ENCODE data around the gene IGFBP6. TPM values are rescaled to one million over a fixed set of nuclear protein-coding genes. Genes with fewer than 3 reads are reported as not detected.

The IGFBP6 gene
- total and polyA plus RNA-seq, 3 experiments from 2014 or later: 1.5 to 8.9 (median 1.6) TPM

DNA sequence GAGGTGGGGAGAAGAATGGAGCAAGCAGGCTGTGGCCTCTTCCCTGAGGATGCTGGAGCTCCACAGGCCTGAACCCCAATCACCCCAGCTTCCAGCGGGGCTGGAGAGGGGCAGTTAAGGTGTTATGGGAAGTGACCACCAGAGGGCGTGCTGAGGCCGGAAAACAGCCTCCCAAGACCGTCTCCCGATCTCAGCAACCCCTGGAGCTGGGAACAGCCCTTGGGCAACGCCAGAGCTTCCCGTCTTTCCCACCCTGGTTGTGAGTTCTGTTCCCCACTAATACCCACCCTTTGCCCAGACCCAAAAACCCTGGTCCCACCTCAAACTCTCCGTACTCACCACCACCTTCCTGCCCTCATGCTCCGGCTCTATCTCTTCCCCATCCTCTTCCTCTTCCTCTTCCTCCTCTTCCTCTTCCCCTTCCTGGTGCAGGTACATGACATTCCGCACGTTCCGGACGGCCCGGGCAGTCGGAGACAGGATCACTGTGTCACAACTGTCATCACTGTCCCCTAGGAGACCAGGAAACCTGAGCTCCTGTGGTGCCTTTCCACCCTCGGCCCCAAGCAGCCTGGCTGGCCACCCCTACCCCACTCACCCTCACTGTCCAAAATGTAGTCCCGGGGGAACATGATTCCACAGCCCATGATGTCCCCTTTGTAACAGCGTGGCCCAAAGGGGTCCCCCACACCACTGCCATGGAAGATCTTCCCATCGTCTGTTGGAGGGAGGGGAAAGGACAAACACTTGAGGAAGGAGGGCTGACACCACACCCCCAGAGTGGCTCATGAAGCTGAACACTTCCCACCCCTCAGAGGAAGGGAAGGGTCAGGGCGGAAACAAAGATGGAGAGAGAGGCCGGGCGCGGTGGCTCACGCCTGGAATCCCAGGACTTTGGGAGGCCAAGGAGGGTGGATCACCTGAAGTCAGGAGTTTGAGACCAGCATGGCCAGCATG is 31.2 kb upstream of the IGFBP6 start:
- Histone ChIP-seq H3K4me1 (ENCODE audit: insufficient read depth, low read length) (peaks cover 7% of the 10 kb centered on the region), H3K27me3 (ENCODE audit: insufficient read depth, low read length, poor library complexity, severe bottlenecking) (no peaks in the 10 kb centered on the region), H3K9me3 (ENCODE audit: low read length) (no peaks in the 10 kb centered on the region), H3K27ac (ENCODE audit: low read depth, low read length) (no peak overlapping the region), H3K4me3 (ENCODE audit: low read length) (no peak overlapping the region), H3K36me3 (ENCODE audit: insufficient read depth, low read length) (peaks cover 17% of the 10 kb centered on the region)
- Mint-ChIP-seq H3K9me3 (no peaks in the 10 kb centered on the region), H3K36me3 (peaks cover 4 to 80% (median 4%) of the 10 kb centered on the region in 3 donors), H3K4me3 (no peak overlapping the region), H3K27ac (peak overlapping the region in 6 of 8 donors; percentile 64 to 91 (median 78)), H3K4me1 (peaks cover 10 to 24% (median 17%) of the 10 kb centered on the region in 3 donors), H3K27me3 (no peaks in the 10 kb centered on the region)
- peak; percentile 51 to 74 (median 61) for DNase-seq
- ChIA-PET POLR2A (interaction anchor here (0.6 to 1.3 kb wide), 4 partner anchors 13 to 70 kb away, joined by 3 to 7 read pairs (median 4); partner anchors contain the start of genes IGFBP6 and SPRYD3), CTCF (interaction anchor here (0.7 to 10.9 kb wide), 37 partner anchors 9 to 356 kb away, joined by 3 to 243 read pairs (median 5); partner anchors contain the start of genes AAAS, CSAD, ESPL1 and IGFBP6)

GRCh38 chr12:53067074-53067992 is 30.1 kb upstream of the IGFBP6 start:
- ChIA-PET POLR2A (no interaction called here), CTCF (interaction anchor here (1.1 to 10.9 kb wide), 14 partner anchors 8 to 278 kb away, joined by 3 to 243 read pairs (median 8); partner anchors contain the start of genes ESPL1, IGFBP6, SOAT2 and SPRYD3)
- Mint-ChIP-seq H3K4me1 (peaks cover 12 to 25% (median 24%) of the 10 kb centered on the region in 3 donors), H3K9me3 (no peaks in the 10 kb centered on the region), H3K27me3 (no peaks in the 10 kb centered on the region), H3K27ac (peak overlapping the region in 4 of 8 donors; percentile 27 to 95 (median 84)), H3K36me3 (peaks cover 4 to 90% (median 7%) of the 10 kb centered on the region in 3 donors), H3K4me3 (no peak overlapping the region)
- Histone ChIP-seq H3K9me3 (ENCODE audit: low read length) (no peaks in the 10 kb centered on the region), H3K36me3 (ENCODE audit: insufficient read depth, low read length) (peaks cover 21% of the 10 kb centered on the region), H3K27me3 (ENCODE audit: insufficient read depth, low read length, poor library complexity, severe bottlenecking) (no peaks in the 10 kb centered on the region), H3K4me1 (ENCODE audit: insufficient read depth, low read length) (peaks cover 7% of the 10 kb centered on the region), H3K27ac (ENCODE audit: low read depth, low read length) (no peak overlapping the region), H3K4me3 (ENCODE audit: low read length) (no peak overlapping the region)
- peak in 1 of 5 donors; percentile 20 for DNase-seq

GRCh38 chr12:53067993-53068770 is 29.3 kb upstream of the IGFBP6 start:
- Mint-ChIP-seq H3K27ac (peak overlapping the region in 3 of 8 donors; percentile 18 to 84 (median 19)), H3K9me3 (no peaks in the 10 kb centered on the region), H3K4me3 (no peak overlapping the region), H3K27me3 (no peaks in the 10 kb centered on the region), H3K36me3 (peaks cover 4 to 93% (median 9%) of the 10 kb centered on the region in 3 donors), H3K4me1 (peaks cover 15 to 31% (median 28%) of the 10 kb centered on the region in 3 donors)
- no peak overlapping the region for H3K27ac ChIP-seq (ENCODE audit: low read depth, low read length)
- H3K9me3 ChIP-seq (ENCODE audit: low read length): no peaks in the 10 kb centered on the region
- no peak overlapping the region for H3K4me3 ChIP-seq (ENCODE audit: low read length)
- peaks cover 7% of the 10 kb centered on the region for H3K4me1 ChIP-seq (ENCODE audit: insufficient read depth, low read length)
- DNase-seq: peak in 1 of 5 donors; percentile 33
- POLR2A ChIA-PET: no interaction called here
- CTCF ChIA-PET: interaction anchor here (1.4 to 10.9 kb wide), 4 partner anchors 13 to 122 kb away, joined by 3 to 243 read pairs (median 37); partner anchors contain the start of genes EIF4B, IGFBP6 and SOAT2
- H3K27me3 ChIP-seq (ENCODE audit: insufficient read depth, low read length, poor library complexity, severe bottlenecking): no peaks in the 10 kb centered on the region
- H3K36me3 ChIP-seq (ENCODE audit: insufficient read depth, low read length): peaks cover 21% of the 10 kb centered on the region

GRCh38 chr12:53068811-53069585 is 28.5 kb upstream of the IGFBP6 start:
- peaks cover 7% of the 10 kb centered on the region for H3K4me1 ChIP-seq (ENCODE audit: insufficient read depth, low read length)
- H3K27me3 Mint-ChIP-seq: no peaks in the 10 kb centered on the region

DNA sequence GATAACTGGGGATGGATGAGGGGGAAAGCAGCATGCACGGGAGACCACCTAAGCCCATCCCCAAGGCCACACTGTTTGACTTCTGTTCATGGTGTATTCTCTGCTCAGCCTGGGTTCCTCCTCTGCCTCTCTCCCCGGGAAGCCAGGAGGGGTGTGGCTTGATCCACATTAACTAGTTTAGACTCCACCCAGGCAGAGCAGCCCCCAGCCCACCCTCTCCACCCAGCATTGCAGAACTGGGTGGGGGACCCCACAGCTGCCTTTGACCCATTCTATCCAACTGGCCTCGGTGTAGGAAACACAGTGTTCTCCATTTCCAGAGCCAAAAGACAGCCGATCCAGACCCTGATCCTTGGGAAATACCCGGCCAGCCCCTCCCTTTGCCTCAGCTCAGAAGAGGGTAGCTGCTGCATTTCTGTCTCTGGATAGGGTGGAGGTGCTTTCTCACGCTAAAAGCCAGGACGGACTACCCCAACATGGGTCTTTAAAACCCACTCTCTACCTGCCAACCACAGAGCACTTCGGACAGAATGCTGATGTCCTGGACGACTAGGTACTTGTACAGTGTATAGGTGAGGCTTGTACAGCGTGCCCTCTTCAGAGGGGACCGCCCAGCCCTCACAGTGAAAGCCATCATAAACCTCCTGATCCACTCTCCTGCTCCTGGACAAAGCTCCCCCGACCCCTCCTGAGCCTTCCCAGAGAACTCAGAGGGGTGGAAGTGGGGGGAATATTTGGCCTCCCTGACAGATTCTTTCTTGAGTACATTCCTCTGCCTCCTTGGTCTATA is 27.7 kb upstream of the IGFBP6 start:
- POLR2A ChIA-PET: no interaction called here

More at GRCh38 chr12:53068811-53069585, 28.5 kb upstream of the IGFBP6 start:
- H3K36me3 ChIP-seq (ENCODE audit: insufficient read depth, low read length): peaks cover 24% of the 10 kb centered on the region
- no peaks in the 10 kb centered on the region for H3K9me3 ChIP-seq (ENCODE audit: low read length)
- no peak overlapping the region for H3K4me3 ChIP-seq (ENCODE audit: low read length)
- H3K27ac ChIP-seq (ENCODE audit: low read depth, low read length): no peak overlapping the region
- peaks cover 16 to 34% (median 30%) of the 10 kb centered on the region in 3 donors for H3K4me1 Mint-ChIP-seq
- DNase-seq: peak in 1 of 5 donors; percentile 32
- no peaks in the 10 kb centered on the region for H3K27me3 ChIP-seq (ENCODE audit: insufficient read depth, low read length, poor library complexity, severe bottlenecking)
- CTCF ChIA-PET: interaction anchor here (0.7 to 10.9 kb wide), 4 partner anchors 28 to 182 kb away, joined by 3 to 243 read pairs (median 3); partner anchors contain the start of genes EIF4B, IGFBP6 and SOAT2
- H3K9me3 Mint-ChIP-seq: no peaks in the 10 kb centered on the region
- POLR2A ChIA-PET: no interaction called here
- peaks cover 6 to 93% (median 12%) of the 10 kb centered on the region in 3 donors for H3K36me3 Mint-ChIP-seq
- no peak overlapping the region for H3K4me3 Mint-ChIP-seq
- H3K27ac Mint-ChIP-seq: peak overlapping the region in 3 of 8 donors; percentile 40 to 71 (median 51)

GRCh38 chr12:53070877-53071492 is 26.5 kb upstream of the IGFBP6 start:
- H3K27me3 ChIP-seq (ENCODE audit: insufficient read depth, low read length, poor library complexity, severe bottlenecking): no peaks in the 10 kb centered on the region
- no peak for DNase-seq
- Mint-ChIP-seq H3K9me3 (no peaks in the 10 kb centered on the region), H3K27ac (peak overlapping the region in 6 of 8 donors; percentile 17 to 87 (median 40)), H3K36me3 (peaks cover 7 to 94% (median 11%) of the 10 kb centered on the region in 3 donors), H3K4me3 (no peak overlapping the region), H3K27me3 (no peaks in the 10 kb centered on the region), H3K4me1 (peaks cover 26 to 50% (median 42%) of the 10 kb centered on the region in 3 donors)
- CTCF ChIA-PET: interaction anchor here (0.9 to 1.6 kb wide), 3 partner anchors 23 to 250 kb away, joined by 3 read pairs; no protein-coding TSS in a partner anchor
- H3K27ac ChIP-seq (ENCODE audit: low read depth, low read length): no peak overlapping the region
- peaks cover 4% of the 10 kb centered on the region for H3K4me1 ChIP-seq (ENCODE audit: insufficient read depth, low read length)
- POLR2A ChIA-PET: no interaction called here
- H3K9me3 ChIP-seq (ENCODE audit: low read length): no peaks in the 10 kb centered on the region
- H3K4me3 ChIP-seq (ENCODE audit: low read length): no peak overlapping the region
- peaks cover 30% of the 10 kb centered on the region for H3K36me3 ChIP-seq (ENCODE audit: insufficient read depth, low read length)

More for the DNA sequence above, 27.7 kb upstream of the IGFBP6 start:
- no peaks in the 10 kb centered on the region for H3K9me3 ChIP-seq (ENCODE audit: low read length)
- H3K4me1 Mint-ChIP-seq: peaks cover 23 to 42% (median 39%) of the 10 kb centered on the region in 3 donors
- H3K27ac ChIP-seq (ENCODE audit: low read depth, low read length): no peak overlapping the region
- H3K27me3 ChIP-seq (ENCODE audit: insufficient read depth, low read length, poor library complexity, severe bottlenecking): no peaks in the 10 kb centered on the region
- peak overlapping the region in 4 of 8 donors; percentile 51 to 82 (median 66) for H3K27ac Mint-ChIP-seq
- no peak overlapping the region for H3K4me3 ChIP-seq (ENCODE audit: low read length)
- CTCF ChIA-PET: interaction anchor here (1.1 to 10.9 kb wide), 2 partner anchors 27 to 32 kb away, joined by 3 to 243 read pairs; partner anchors contain the start of genes IGFBP6 and SOAT2
- no peaks in the 10 kb centered on the region for H3K9me3 Mint-ChIP-seq
- no peak for DNase-seq
- H3K4me1 ChIP-seq (ENCODE audit: insufficient read depth, low read length): peaks cover 7% of the 10 kb centered on the region
- H3K4me3 Mint-ChIP-seq: no peak overlapping the region
- H3K27me3 Mint-ChIP-seq: no peaks in the 10 kb centered on the region
- peaks cover 9 to 94% (median 14%) of the 10 kb centered on the region in 3 donors for H3K36me3 Mint-ChIP-seq
- peaks cover 30% of the 10 kb centered on the region for H3K36me3 ChIP-seq (ENCODE audit: insufficient read depth, low read length)
